H1 (cell line): ENCODE data around the gene L3MBTL4. TPM values are rescaled to one million over a fixed set of nuclear protein-coding genes. Genes with fewer than 3 reads are reported as not detected.

Experiments
- ASH2L ChIP-seq: fragments of 200-600, 300-600 bp; sonication (generic); IDR thresholded peaks from one replicate; pipeline ENCODE4 v1.7.1; 2017; ENCODE audit warnings: low read length
- YY1 ChIP-seq: IDR thresholded peaks from 2 replicates; pipeline ENCODE4 v1.6.1; 2011; ENCODE audit warnings: low read depth, mild to moderate bottlenecking, low read length
- polyA plus RNA-seq, 7 experiments: library from polyadenylated mRNA; depleted of rRNA in 3 of 7; stranded (reverse) in 5 of 7; unstranded in 2 of 7; fragments of >200 nt in 5 of 7; fragments of 200-250 nt in 2 of 7; gene quantifications; 1 replicate in 5 of 7; 2 replicates in 1 of 7; 4 replicates in 1 of 7; pipeline versions ENCODE4 v1.2.1 to v1.2.3, GENCODE V29; 2011 to 2013; ENCODE audit warnings: missing spikeins in 2 of 7, mixed read lengths in 2 of 7
- total RNA-seq: library from RNA; stranded (reverse); fragmentation: NEBNext Ultra II Directional; extraction: Animal tissue kit (Norgen Biotek cat#: 25700); gene quantifications from 2 replicates; pipeline ENCODE4 v1.2.1, GENCODE V29; 2021

Gene L3MBTL4
- total and polyA plus RNA-seq, 2 of the 8 experiments (the other 6 are each of a cell fraction or from before 2014, with no cell fraction given): 1.0 to 2.1 TPM

DNA sequence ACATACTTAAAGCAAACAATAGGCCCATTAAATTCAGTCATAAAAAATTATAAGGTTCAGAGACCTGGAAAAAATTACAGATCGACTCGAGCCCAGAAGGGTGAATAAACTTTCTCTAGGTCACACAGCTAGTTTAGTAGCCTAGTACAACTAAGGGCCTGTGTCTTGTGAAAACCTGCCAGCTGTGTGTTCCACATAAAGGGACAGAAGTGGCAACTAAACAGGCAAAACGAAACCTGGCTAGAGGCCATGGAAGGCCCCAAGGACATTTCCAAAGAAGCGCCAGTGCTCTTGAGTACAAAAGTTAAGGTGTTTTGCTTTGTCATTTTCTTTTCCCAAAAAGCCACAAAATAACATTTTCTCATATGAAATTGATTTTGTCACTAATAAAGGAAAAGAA is 164.9 kb downstream of the L3MBTL4 start (continued):
- no peak for TF ChIP-seq ASH2L
- TF ChIP-seq YY1: no peak
